Breast epithelium (tissue), 4 donors: Measurements from ENCODE around the gene MYOM3. TPM values are rescaled to one million over a fixed set of nuclear protein-coding genes. Genes with fewer than 3 reads are reported as not detected.
"Not testable (repeated sequence)": the region's sequence is repeated elsewhere in the genome, so short reads cannot be mapped to it uniquely, and the experiment has no call there.

Experiments
- DNase-seq, 2 donors: peaks; one replicate each; pipeline ENCODE4 v3.0.0-alpha.2; 2019; ENCODE audit warnings: low spot score in 2 of 2
- H3K27ac ChIP-seq, 2 donors: fragments of 200-600 bp; sonication (generic) in 1 of 2; one replicate each; pipeline ENCODE4 v1.5.1; 2016 to 2019; ENCODE audit warnings: mild to moderate bottlenecking in 1 of 2
- H3K27me3 ChIP-seq, 2 donors: fragments of 200-600 bp; sonication (generic) in 1 of 2; one replicate each; pipeline versions ENCODE4 v1.5.1 to v1.6.0; 2017 to 2019; ENCODE audit warnings: control low read depth in 1 of 2, mild to moderate bottlenecking in 1 of 2
- H3K36me3 ChIP-seq: fragments of 200-600 bp; one replicate; pipeline ENCODE4 v1.5.1; 2019
- H3K4me1 ChIP-seq, 2 donors: fragments of 200-600 bp; sonication (generic); one replicate each; pipeline ENCODE4 v1.5.1; 2016 to 2019; ENCODE audit warnings: control low read depth in 1 of 2
- H3K4me3 ChIP-seq, 3 donors: fragments of 200-600 bp; sonication (generic); 1 replicate in 2 of 3; 2 replicates in 1 of 3; pipeline ENCODE4 v1.5.1; 2016 to 2019; ENCODE audit warnings: mild to moderate bottlenecking in 3 of 3, moderate library complexity in 2 of 3
- H3K9me3 ChIP-seq, 2 donors: fragments of 200-600 bp; sonication (generic) in 1 of 2; one replicate each; pipeline ENCODE4 v1.5.1; 2016 to 2019; ENCODE audit warnings: control low read depth in 1 of 2
- CTCF ChIP-seq, 3 donors: fragments of 450-650 bp; IDR thresholded peaks; one replicate each; pipeline ENCODE4 v1.5.1; 2016 to 2017; ENCODE audit warnings: antibody characterized with exemption in 3 of 3, mild to moderate bottlenecking in 3 of 3, moderate library complexity in 3 of 3
- POLR2A ChIP-seq: fragments of 450-650 bp; IDR thresholded peaks from one replicate; pipeline ENCODE4 v1.6.1; 2016; ENCODE audit warnings: antibody characterized with exemption, mild to moderate bottlenecking, moderate library complexity
- POLR2AphosphoS5 ChIP-seq, 3 donors: sonication (generic); formaldehyde crosslinking; IDR thresholded peaks; one replicate each; pipeline ENCODE4 v1.6.1; 2017; ENCODE audit warnings: antibody characterized with exemption in 3 of 3
- intact Hi-C: fragments of 100-400 bp; cut with DNase I; formaldehyde crosslinking; loops from one replicate; pipeline ENCODE4 v1.15.1; 2023; ENCODE audit warnings: low total_unique reads
- total RNA-seq, 3 donors: library from RNA; depleted of rRNA; stranded (reverse); fragments of >200 nt; gene quantifications; one replicate each; pipeline ENCODE4 v1.1.0, GENCODE V29; 2016

MYOM3 gene
- total RNA-seq, 3 donors from 2014 or later, result 0.32 to 0.98 (median 0.59) TPM

- H3K27me3 ChIP-seq, result no peaks in the 10 kb centered on the region
- H3K36me3 ChIP-seq, result no peaks in the 10 kb centered on the region
- H3K4me1 ChIP-seq, result no peaks in the 10 kb centered on the region
- no peak overlapping the region for H3K27ac ChIP-seq
- TF ChIP-seq POLR2A (no peak), CTCF (IDR thresholded peaks at IDR 0.05) (no peak), POLR2AphosphoS5 (IDR thresholded peaks at IDR 0.05) (no peak)
- no peaks in the 10 kb centered on the region for H3K9me3 ChIP-seq
- DNase-seq, result no peak
- intact Hi-C loops, result no loop called here
- no peak overlapping the region for H3K4me3 ChIP-seq
Measured at GRCh38 chr1:24043345-24044032, 68.4 kb downstream of the MYOM3 start.

GRCh38 chr1:24042315-24042714 lies 69.6 kb downstream of the MYOM3 start:
- H3K27me3 ChIP-seq, result no peaks in the 10 kb centered on the region
- no peaks in the 10 kb centered on the region for H3K9me3 ChIP-seq
- H3K4me3 ChIP-seq, result no peak overlapping the region
- H3K27ac ChIP-seq, result no peak overlapping the region
- no peaks in the 10 kb centered on the region for H3K4me1 ChIP-seq
- no peak for TF ChIP-seq POLR2AphosphoS5 (IDR thresholded peaks at IDR 0.05)
- no peak for TF ChIP-seq POLR2A
- no peak for TF ChIP-seq CTCF (IDR thresholded peaks at IDR 0.05)
- DNase-seq, result no peak
- intact Hi-C loops, result no loop called here
- no peaks in the 10 kb centered on the region for H3K36me3 ChIP-seq

- H3K36me3 ChIP-seq, result no peaks in the 10 kb centered on the region
- no peak for DNase-seq
- H3K4me1 ChIP-seq, result no peaks in the 10 kb centered on the region
- no peak overlapping the region for H3K27ac ChIP-seq
- TF ChIP-seq CTCF (IDR thresholded peaks at IDR 0.05) (no peak), POLR2AphosphoS5 (IDR thresholded peaks at IDR 0.05) (no peak), POLR2A (no peak)
- intact Hi-C loops, result no loop called here
- H3K4me3 ChIP-seq, result no peak overlapping the region
- H3K27me3 ChIP-seq, result no peaks in the 10 kb centered on the region
- H3K9me3 ChIP-seq, result no peaks in the 10 kb centered on the region
Measured at GRCh38 chr1:24036088-24036487, 75.8 kb downstream of the MYOM3 start.

- H3K36me3 ChIP-seq, result no peaks in the 10 kb centered on the region
- intact Hi-C loops, result no loop called here
- no peak for DNase-seq
- TF ChIP-seq POLR2AphosphoS5 (IDR thresholded peaks at IDR 0.05) (no peak), POLR2A (no peak), CTCF (IDR thresholded peaks at IDR 0.05) (no peak)
- no peak overlapping the region for H3K27ac ChIP-seq
- no peaks in the 10 kb centered on the region for H3K27me3 ChIP-seq
- no peaks in the 10 kb centered on the region for H3K9me3 ChIP-seq
- no peaks in the 10 kb centered on the region for H3K4me1 ChIP-seq
- H3K4me3 ChIP-seq, result no peak overlapping the region
Measured at GRCh38 chr1:24032981-24033380, 79.0 kb downstream of the MYOM3 start.

- H3K9me3 ChIP-seq, intact Hi-C loops, H3K36me3 ChIP-seq, H3K27ac ChIP-seq, H3K4me3 ChIP-seq, H3K27me3 ChIP-seq, DNase-seq, H3K4me1 ChIP-seq: not testable (repeated sequence)
Measured at GRCh38 chr1:24030976-24031516, 80.9 kb downstream of the MYOM3 start.
